ENCODE measurements around the gene GPSM1.
"Not testable (repeated sequence)": the region's sequence is repeated elsewhere in the genome, so short reads cannot be mapped to it uniquely, and the experiment has no call there.

GPSM1 gene

GRCh38 chr9:136347472-136348256 is 20.3 kb downstream of the GPSM1 start:
- DNase-seq, result no peak

- DNase-seq, result no peak
Measured at GRCh38 chr9:136348691-136349090, 21.4 kb downstream of the GPSM1 start.

GRCh38 chr9:136349546-136349945 is 22.2 kb downstream of the GPSM1 start:
- no peak for DNase-seq

- DNase-seq, result no peak
Measured at GRCh38 chr9:136351252-136351800, 24.0 kb downstream of the GPSM1 start.

- not testable (repeated sequence) for DNase-seq
Measured at GRCh38 chr9:136351868-136352267, 24.5 kb downstream of the GPSM1 start.

- DNase-seq, result no peak
Measured at GRCh38 chr9:136352682-136353081, 25.3 kb downstream of the GPSM1 start.

GRCh38 chr9:136353088-136353487 is 25.7 kb downstream of the GPSM1 start:
- DNase-seq, result no peak

GRCh38 chr9:136353757-136354488 is 26.6 kb downstream of the GPSM1 start:
- no peak for DNase-seq

- no peak for DNase-seq
Measured at GRCh38 chr9:136354592-136355085, 27.3 kb downstream of the GPSM1 start.

GRCh38 chr9:136355616-136356557 is 28.5 kb downstream of the GPSM1 start:
- DNase-seq, result no peak

GRCh38 chr9:136357202-136357725 is 29.9 kb downstream of the GPSM1 start:
- no peak for DNase-seq

- DNase-seq, result no peak
Measured at GRCh38 chr9:136358016-136358415, 30.7 kb downstream of the GPSM1 start.

GRCh38 chr9:136358888-136359287 is 31.5 kb downstream of the GPSM1 start:
- no peak for DNase-seq

GRCh38 chr9:136359774-136360718 is 32.7 kb downstream of the GPSM1 start:
- DNase-seq, result no peak

GRCh38 chr9:136361047-136361753 is 33.9 kb downstream of the GPSM1 start:
- no peak for DNase-seq

- DNase-seq, result no peak
Measured at GRCh38 chr9:136361754-136362449, 34.6 kb downstream of the GPSM1 start.

GRCh38 chr9:136362450-136362784 is 35.1 kb downstream of the GPSM1 start:
- no peak for DNase-seq

- peak; percentile 93 for DNase-seq
Measured at GRCh38 chr9:136363106-136363948, 36.0 kb downstream of the GPSM1 start, which contains the start of gene DNLZ. Gene DNLZ, minus strand, starts transcription at chr9:136363744. Its CDS starts 30 bp downstream, at chr9:136363714.

All from CD4-positive, alpha-beta T cell treated with Interleukin-15 for 1 hour (primary cell).